Activated CD8-positive, alpha-beta memory T cell treated with anti-CD3 and anti-CD28 coated beads, Interleukin-2, amount 50 U/mL, for 24 hours (primary cell): ENCODE results near the gene RABL2B.
A peak's percentile ranks its signal among the peaks of the same experiment; 100 is the strongest.
"Not testable (repeated sequence)": the region's sequence is repeated elsewhere in the genome, so short reads cannot be mapped to it uniquely, and the experiment has no call there.

Source experiments
- DNase-seq: peaks from one replicate; pipeline ENCODE4 v3.0.0-alpha.2; 2020; ENCODE audit errors: extremely low read depth

RABL2B gene

DNA sequence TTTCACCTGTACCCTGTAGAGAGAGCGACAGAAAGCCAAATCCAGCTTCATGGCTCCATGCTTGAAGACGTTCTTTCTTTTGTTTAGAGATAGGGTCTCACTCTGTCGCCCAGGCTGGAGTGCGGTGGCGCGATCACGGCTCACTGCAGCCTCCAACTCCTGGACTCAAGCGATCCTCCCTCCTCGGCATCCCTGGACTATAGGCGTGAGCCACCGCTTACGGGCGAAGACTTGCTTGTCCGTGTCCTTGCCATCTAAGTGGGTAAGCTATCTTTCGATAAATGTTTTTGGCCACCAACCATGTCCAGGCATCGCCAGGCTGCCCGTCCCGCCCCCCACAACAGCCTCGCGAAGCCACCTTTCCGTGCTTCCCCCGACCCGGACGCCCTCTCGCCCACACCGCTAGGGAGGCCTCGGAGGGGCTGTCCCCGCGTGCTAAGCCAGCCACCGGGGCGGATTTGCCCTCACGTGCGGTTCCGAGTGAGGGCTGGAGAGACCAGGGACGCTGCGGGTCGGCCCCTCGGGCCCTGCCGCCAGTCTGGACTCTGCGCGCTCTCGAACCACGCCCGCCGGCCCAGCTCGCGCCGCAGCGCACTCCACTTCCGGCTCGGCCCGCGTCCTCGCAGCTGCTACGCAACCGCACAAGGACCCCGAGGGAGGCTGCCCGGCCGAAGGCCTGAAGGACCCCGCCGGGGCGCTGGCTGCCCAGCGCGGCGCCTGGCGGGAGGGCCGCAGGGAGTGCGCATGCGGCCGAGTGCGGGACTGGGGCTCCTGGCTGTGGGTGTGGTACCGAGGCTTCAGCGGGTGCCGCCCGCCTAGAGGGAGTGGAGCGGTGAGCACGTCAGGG, at the start of gene RABL2B:
Gene RABL2B (minus strand): TSS at position 604 of the 847 bp plus-strand sequence. CDS start 1,342 bp downstream, outside the sequence.
- peak; percentile 57 for DNase-seq

GRCh38 chr22:50786936-50787335, 3.5 kb upstream of the RABL2B start:
- DNase-seq = not testable (repeated sequence)

DNA sequence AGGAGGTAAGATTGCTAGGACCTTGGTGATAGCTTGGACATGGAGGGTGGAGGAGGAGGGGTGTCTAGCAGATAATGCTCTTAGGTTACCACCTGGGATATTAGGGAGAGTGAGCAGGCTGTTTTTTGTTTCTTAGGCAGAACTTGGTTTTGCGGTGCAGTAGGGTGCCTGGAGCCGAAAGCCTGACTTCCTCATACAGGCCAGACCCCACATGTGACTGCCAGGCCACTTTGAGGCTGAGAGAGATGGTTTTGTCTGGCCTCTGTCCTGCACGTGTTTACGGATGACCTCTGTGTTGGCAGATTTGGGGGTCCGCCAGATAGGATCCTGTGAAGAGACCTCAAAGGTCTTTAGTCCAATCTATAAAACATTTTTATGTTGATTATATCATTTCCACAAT, 1.9 kb upstream of the RABL2B start:
- DNase-seq = not testable (repeated sequence)

DNA sequence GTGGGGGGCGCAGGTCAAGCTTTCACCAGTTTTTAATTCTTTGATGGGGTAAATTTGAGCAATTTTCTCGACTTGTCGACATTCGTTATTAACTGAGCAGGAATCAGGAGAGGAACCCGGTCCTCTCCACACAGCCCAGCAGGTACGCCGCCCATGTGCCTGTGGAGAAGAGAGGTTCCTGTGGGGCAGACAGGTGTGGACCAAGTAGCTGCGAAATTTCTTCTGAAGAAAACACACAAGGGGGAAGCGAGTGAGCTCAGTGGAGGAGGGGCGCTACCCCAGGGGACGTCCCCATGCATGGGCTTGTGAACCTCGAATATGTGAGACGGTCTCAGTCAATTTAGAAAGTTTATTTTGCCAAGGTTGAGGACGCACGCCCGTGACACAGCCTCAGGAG, 442 bp upstream of the RABL2B start:
- not testable (repeated sequence) for DNase-seq

DNA sequence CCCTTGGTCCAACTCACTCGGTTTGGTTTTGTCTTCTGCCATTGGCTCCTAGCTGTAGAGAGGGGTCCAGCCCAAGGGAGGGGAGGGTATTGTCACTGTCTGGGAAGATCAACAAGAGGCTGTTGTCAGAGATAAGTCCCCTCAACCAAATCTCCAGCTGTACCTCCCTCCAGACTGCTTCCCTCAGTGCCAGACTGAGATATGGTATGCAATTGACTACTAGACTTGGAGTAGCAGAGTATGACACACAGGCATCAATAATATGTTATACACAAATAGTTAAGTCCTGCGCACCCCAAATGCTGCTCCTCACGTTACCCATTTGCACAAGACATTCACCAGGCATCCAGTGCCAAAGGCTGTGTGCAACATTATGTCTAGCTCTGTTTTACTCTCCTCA, 1.2 kb downstream of the RABL2B start:
- not testable (repeated sequence) for DNase-seq

DNA sequence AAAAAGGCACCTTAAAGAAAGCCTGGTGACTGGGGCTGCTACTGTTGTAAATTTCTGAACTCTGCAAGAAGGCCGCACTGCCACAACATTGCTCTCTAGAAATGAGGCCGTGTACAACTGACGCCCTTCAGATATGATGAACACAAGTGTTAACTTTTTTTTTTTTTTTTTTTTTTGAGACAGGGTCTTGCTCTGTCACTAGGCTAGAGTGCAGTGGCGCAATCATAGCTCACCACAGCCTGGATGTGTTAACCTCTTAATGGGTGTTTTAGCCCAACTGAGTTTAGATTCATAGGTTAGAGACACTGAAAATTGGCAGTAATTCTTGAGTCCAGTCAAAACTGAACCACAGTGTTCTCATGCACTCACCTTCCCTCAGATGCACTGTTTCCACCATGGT, 3.2 kb downstream of the RABL2B start:
- not testable (repeated sequence) for DNase-seq

DNA sequence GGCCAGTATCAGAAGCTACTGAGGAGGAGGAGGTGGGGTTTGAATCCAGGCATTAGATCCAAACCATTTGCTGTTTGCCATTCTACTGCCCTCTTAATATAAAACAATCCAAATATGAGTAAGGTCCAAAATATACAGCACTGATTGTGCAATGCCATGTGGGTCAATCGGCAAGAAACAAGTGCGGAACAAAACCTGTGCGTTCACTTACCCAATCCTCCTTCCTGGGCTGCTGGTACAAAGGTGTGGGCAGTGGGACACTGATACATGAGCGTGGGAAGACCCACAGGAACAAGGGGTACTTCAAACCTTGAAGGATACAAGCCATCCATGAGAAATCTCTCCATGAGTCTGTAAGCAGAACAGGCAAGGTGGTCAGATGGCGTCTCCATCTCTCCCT, 5.8 kb downstream of the RABL2B start:
- DNase-seq = not testable (repeated sequence)

DNA sequence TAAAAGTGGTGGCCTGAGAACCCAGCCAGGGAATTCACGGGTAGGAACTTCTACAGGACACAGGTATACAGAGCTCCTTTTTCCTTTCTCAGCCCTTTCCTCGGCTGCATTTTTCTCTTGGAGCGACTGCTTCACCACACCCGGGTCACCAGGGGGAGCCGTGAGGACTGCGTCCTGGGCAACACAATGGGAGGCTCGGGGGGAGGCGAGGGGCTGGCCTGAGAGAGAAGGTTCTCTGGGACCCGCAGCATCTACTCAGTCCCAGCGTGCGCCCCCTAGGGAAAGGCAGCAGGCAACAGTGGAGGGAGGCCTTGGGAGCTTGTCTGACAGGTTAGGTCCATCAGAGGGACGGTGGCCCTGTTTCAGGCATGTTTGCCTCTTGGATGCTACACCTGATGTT, 8.3 kb downstream of the RABL2B start:
- not testable (repeated sequence) for DNase-seq

GRCh38 chr22:50764288-50764687, 19.1 kb downstream of the RABL2B start:
- not testable (repeated sequence) for DNase-seq

DNA sequence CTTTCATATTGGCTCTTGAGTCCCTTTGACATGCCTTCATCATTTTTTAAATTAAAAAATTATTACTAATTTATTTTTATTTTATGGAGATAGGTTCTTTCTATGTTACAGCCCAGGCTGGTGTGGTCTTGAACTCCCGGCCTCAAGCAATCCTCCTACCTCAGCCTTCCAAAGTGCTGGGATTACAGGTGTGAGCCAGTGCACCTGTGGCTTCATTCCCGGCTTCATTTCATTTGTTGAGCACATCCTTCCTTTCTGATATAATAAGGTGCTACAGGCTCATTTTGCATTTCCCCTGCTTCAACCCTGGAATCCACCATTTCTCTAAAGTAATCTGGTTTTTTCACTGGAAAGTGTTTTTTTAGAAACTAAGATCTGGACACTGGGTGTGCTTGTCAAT, 21.6 kb downstream of the RABL2B start:
- DNase-seq = not testable (repeated sequence)

DNA sequence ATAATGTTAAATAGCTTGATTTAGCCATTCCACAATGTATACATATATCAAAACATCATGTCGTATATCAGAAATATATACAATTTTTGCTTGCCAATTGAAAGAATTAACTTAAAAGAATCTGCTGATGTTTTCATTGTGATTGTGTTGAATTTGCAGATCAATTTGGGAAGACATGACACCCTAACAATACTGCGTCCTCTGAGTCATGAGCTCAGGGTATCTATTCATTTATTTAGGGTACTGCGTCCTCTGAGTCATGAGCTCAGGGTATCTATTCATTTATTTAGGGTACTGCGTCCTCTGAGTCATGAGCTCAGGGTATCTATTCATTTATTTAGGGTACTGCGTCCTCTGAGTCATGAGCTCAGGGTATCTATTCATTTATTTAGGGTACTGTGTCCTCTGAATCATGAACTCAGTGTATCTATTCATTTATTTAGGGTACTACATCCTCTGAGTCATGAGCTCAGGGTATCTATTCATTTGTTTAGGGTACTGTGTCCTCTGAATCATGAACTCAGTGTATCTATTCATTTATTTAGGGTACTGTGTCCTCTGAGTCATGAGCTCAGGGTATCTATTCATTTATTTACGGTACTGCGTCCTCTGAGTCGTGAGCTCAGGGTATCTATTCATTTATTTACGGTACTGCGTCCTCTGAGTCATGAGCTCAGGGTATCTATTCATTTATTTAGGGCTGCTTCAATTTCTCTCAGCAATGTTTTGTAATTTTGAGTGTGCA, 23.7 kb downstream of the RABL2B start:
- not testable (repeated sequence) for DNase-seq

DNA sequence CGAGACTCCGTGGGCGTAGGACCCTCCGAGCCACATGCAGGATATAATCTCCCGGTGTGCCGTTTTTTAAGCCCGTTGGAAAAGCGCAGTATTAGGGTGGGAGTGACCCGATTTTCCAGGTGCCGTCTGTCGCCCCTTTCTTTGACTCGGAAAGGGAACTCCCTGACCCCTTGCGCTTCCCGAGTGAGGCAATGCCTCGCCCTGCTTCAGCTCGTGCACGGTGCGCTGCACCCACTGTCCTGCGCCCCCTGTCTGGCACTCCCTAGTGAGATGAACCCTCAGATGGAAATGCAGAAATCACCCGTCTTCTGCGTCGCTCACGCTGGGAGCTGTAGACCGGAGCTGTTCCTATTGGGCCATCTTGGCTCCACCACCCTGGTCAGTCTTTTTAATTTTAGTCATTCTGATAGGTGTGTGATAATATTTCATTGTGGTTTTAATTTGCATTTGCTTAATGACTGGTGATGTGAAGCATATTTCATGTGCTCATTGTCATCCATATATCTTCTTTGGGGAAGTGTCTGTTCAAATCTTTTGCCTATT, 26.4 kb downstream of the RABL2B start:
- peak; percentile 25 for DNase-seq

- DNase-seq = not testable (repeated sequence)
These were observed 27.0 kb downstream of the RABL2B start for GRCh38 chr22:50756406-50756805.

DNA sequence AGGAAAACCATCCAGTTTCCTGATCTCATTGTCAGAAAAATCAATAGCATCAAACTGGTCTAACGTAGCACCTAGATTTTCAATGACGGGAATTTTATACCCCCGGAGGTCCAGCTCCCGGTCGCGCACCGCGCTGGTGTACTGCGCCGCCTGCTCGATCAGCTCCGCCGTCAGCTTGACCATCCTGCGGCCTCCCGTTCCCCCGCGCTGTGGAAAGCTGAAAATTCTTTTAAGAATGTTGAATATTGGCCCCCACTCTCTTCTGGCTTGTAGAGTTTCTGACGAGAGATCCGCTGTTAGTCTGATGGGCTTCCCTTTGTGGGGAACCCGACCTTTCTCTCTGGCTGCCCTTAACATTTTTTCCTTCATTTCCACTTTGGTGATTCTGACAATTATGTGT, 28.2 kb downstream of the RABL2B start:
- not testable (repeated sequence) for DNase-seq

GRCh38 chr22:50749302-50750074, 33.9 kb downstream of the RABL2B start:
- not testable (repeated sequence) for DNase-seq

DNA sequence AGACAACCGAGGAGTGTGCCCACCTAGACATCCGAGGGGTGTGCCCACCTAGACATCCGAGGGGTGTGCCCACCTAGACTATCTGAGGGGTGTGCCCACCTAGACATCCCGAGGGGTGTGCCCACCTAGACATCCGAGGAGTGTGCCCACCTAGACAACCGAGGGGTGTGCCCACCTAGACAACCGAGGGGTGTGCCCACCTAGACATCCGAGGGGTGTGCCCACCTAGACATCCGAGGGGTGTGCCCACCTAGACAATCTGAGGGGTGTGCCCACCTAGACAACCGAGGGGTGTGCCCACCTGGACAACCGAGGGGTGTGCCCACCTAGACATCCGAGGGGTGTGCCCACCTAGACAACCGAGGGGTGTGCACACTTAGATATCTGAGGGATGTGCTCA, 34.8 kb downstream of the RABL2B start:
- not testable (repeated sequence) for DNase-seq

- DNase-seq = not testable (repeated sequence)
These were observed 35.9 kb downstream of the RABL2B start for GRCh38 chr22:50747521-50747920.

DNA sequence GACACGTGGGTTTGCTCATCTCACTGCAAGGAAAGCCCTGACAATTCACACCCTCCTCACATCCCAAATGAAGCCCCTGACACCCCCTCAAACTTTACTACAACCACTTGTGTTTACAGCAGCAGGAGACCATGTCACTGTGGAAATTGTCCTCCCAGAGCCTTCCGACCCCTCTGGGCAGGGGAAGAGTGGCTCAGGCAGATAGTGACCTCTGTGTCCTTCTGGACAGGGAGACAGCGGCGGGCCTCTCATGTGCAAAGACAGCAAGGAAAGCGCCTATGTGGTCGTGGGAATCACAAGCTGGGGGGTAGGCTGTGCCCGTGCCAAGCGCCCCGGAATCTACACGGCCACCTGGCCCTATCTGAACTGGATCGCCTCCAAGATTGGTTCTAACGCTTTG, 39.0 kb downstream of the RABL2B start:
- DNase-seq = not testable (repeated sequence)

- DNase-seq = not testable (repeated sequence)
These were observed 42.7 kb downstream of the RABL2B start for GRCh38 chr22:50740714-50741113.

GRCh38 chr22:50739894-50740293, 43.5 kb downstream of the RABL2B start:
- no peak for DNase-seq

- no peak for DNase-seq
These were observed 44.2 kb downstream of the RABL2B start for GRCh38 chr22:50739279-50739691.
